ENCODE results near the gene PPP1R3F. TPM values are rescaled to one million over a fixed set of nuclear protein-coding genes. Genes with fewer than 3 reads are reported as not detected.
A peak's percentile ranks its signal among the peaks of the same experiment; 100 is the strongest.

PPP1R3F gene
- total and polyA plus RNA-seq, 9 of the 15 experiments (the other 6 are each of a cell fraction or from before 2014, with no cell fraction given) = 0.03 to 0.91 (median 0.43) TPM; not detected in 1

DNA sequence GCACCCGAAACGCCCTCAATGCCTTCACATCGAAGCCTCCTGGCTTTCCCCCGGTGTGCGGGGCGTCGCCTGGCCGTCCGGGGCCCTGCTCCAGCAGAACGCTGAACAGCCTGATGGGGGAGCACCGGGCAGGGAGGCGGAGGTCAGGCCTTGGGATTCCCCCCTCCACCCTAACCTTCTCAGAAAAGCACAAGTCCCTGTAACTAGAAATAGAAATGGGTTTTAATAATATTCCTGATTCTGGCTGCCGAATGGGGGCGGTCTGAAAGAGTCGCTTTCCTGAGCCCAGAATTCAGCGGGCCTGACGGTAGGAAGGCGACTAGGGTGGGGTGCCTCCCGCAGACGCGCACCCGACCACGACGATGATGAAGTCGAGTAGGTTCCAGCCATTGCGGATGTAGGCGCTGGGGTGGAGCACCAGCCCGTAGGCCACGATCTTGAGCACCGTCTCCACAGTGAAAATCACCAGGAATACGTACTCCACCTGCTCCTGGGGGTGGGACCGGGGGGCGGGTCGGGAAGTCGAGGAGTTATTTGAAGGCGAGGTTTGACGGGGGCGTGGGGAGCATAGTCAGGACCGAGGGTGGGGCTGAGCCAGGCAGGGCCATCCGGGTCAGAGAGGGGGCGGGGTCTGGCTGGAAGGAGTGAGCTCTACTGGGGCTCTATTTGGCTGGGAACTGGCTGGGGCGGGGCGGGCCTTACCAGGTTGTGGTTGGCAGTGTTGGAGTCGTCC lies 38.9 kb upstream of the PPP1R3F start (continued):
- TF ChIP-seq ZNF395 (CRISPR knock-in tag; IDR thresholded peaks at IDR 0.05) (peak; percentile 78), MCM2 (IDR thresholded peaks at IDR 0.05; ENCODE audit: low read depth) (no peak), ZNF133 (CRISPR knock-in tag; IDR thresholded peaks at IDR 0.05) (no peak), BDP1 (IDR thresholded peaks at IDR 0.05; ENCODE audit: insufficient read depth, insufficient read length) (no peak), GATA2 (CRISPR knock-in tag; IDR thresholded peaks at IDR 0.05) (no peak), ZBTB5 (IDR thresholded peaks at IDR 0.05) (no peak), MEF2D (tag; conservative IDR thresholded peaks at IDR 0.05; ENCODE audit: low read depth) (no peak)
- TF ChIP-seq, protein P1, sequence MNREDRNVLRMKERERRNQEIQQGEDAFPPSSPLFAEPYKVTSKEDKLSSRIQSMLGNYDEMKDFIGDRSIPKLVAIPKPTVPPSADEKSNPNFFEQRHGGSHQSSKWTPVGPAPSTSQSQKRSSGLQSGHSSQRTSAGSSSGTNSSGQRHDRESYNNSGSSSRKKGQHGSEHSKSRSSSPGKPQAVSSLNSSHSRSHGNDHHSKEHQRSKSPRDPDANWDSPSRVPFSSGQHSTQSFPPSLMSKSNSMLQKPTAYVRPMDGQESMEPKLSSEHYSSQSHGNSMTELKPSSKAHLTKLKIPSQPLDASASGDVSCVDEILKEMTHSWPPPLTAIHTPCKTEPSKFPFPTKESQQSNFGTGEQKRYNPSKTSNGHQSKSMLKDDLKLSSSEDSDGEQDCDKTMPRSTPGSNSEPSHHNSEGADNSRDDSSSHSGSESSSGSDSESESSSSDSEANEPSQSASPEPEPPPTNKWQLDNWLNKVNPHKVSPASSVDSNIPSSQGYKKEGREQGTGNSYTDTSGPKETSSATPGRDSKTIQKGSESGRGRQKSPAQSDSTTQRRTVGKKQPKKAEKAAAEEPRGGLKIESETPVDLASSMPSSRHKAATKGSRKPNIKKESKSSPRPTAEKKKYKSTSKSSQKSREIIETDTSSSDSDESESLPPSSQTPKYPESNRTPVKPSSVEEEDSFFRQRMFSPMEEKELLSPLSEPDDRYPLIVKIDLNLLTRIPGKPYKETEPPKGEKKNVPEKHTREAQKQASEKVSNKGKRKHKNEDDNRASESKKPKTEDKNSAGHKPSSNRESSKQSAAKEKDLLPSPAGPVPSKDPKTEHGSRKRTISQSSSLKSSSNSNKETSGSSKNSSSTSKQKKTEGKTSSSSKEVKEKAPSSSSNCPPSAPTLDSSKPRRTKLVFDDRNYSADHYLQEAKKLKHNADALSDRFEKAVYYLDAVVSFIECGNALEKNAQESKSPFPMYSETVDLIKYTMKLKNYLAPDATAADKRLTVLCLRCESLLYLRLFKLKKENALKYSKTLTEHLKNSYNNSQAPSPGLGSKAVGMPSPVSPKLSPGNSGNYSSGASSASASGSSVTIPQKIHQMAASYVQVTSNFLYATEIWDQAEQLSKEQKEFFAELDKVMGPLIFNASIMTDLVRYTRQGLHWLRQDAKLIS (CRISPR knock-in tag; IDR thresholded peaks at IDR 0.05) = no peak
- TF ChIP-seq, protein P2, sequence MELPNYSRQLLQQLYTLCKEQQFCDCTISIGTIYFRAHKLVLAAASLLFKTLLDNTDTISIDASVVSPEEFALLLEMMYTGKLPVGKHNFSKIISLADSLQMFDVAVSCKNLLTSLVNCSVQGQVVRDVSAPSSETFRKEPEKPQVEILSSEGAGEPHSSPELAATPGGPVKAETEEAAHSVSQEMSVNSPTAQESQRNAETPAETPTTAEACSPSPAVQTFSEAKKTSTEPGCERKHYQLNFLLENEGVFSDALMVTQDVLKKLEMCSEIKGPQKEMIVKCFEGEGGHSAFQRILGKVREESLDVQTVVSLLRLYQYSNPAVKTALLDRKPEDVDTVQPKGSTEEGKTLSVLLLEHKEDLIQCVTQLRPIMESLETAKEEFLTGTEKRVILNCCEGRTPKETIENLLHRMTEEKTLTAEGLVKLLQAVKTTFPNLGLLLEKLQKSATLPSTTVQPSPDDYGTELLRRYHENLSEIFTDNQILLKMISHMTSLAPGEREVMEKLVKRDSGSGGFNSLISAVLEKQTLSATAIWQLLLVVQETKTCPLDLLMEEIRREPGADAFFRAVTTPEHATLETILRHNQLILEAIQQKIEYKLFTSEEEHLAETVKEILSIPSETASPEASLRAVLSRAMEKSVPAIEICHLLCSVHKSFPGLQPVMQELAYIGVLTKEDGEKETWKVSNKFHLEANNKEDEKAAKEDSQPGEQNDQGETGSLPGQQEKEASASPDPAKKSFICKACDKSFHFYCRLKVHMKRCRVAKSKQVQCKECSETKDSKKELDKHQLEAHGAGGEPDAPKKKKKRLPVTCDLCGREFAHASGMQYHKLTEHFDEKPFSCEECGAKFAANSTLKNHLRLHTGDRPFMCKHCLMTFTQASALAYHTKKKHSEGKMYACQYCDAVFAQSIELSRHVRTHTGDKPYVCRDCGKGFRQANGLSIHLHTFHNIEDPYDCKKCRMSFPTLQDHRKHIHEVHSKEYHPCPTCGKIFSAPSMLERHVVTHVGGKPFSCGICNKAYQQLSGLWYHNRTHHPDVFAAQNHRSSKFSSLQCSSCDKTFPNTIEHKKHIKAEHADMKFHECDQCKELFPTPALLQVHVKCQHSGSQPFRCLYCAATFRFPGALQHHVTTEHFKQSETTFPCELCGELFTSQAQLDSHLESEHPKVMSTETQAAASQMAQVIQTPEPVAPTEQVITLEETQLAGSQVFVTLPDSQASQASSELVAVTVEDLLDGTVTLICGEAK (IDR thresholded peaks at IDR 0.05) = no peak
- TF ChIP-seq, protein P2 (CRISPR knock-in tag; IDR thresholded peaks at IDR 0.05) = no peak

Measured in K562 (cell line).